ENCODE results near the gene SLC5A6. TPM values are rescaled to one million over a fixed set of nuclear protein-coding genes. Genes with fewer than 3 reads are reported as not detected.
A peak's percentile ranks its signal among the peaks of the same experiment; 100 is the strongest.

The SLC5A6 gene
- polyA plus RNA-seq, 6 donors from 2014 or later, result 15.4 to 55.3 (median 22.4) TPM

DNA sequence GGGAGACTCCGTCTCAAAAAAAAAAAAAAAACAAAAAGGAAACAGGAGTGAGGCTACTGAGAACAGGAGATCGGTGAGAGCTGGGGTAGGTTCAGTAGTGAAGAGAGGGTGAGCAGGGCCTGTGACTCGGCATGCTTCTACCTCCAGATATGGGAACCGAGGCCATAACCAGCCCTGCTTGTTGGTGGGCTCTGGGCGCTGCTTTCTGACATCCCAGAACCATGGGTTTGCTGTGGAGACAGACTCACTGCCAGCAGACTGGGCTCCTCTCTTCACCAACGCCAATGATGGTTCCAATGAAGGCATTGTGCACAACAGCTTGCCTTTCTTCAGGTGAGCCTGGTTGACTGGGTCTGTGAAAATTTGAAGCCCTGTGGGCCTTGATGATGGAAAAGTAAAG is 11.3 kb upstream of the SLC5A6 start:
- Mint-ChIP-seq H3K27ac (no peak overlapping the region), H3K27me3 (no peaks in the 10 kb centered on the region), H3K36me3 (peaks cover 22 to 32% of the 10 kb centered on the region in 2 donors)

DNA sequence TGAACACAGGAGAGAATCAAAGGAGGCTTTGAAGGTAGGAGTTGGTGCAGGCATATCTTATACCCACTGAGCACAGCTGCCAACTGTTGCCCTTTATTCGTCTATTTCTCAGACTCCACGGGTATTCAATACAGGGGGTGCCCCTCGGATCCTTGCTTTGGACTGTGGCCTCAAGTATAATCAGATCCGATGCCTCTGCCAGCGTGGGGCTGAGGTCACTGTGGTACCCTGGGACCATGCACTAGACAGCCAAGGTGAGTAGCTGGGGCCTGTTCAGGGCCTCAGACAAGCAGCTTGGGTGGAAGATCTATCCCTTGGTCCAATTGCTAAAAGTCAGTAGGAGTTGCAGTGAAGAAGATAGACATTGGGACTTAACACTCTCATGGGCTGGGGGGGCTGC is 10.3 kb upstream of the SLC5A6 start:
- peaks cover 15 to 32% of the 10 kb centered on the region in 2 donors for H3K36me3 Mint-ChIP-seq
- no peak overlapping the region for H3K27ac Mint-ChIP-seq
- H3K4me3 Mint-ChIP-seq, result no peak overlapping the region
- no peak for DNase-seq
- no peak for ATAC-seq (ENCODE audit: low read depth in 2 of 2)
- H3K4me1 Mint-ChIP-seq, result peaks cover 16 to 27% (median 20%) of the 10 kb centered on the region in 3 donors
- no peaks in the 10 kb centered on the region for H3K9me3 Mint-ChIP-seq
- no peaks in the 10 kb centered on the region for H3K27me3 Mint-ChIP-seq

More for the DNA sequence above, 11.3 kb upstream of the SLC5A6 start:
- ATAC-seq (ENCODE audit: low read depth in 2 of 2), result no peak
- H3K4me3 Mint-ChIP-seq, result no peak overlapping the region
- DNase-seq, result no peak
- no peaks in the 10 kb centered on the region for H3K9me3 Mint-ChIP-seq
- peaks cover 6 to 17% (median 10%) of the 10 kb centered on the region in 3 donors for H3K4me1 Mint-ChIP-seq

DNA sequence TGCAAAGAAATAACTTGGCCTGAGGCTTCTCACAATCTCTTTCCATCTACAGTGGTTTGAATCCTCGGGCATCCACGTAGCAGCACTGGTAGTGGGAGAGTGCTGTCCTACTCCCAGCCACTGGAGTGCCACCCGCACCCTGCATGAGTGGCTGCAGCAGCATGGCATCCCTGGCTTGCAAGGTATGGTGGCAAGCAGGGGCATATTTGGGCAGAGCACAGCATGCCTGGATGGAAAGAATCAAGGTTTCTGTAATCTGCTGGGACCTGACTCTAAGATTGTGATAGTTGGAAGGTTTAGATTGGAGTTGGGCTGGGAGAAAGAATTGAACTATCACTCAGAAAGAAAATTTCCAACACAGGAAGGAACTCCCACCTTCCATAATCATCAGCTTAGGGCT is 9.1 kb upstream of the SLC5A6 start:
- H3K9me3 Mint-ChIP-seq, result no peaks in the 10 kb centered on the region
- H3K36me3 Mint-ChIP-seq, result peaks cover 10 to 25% of the 10 kb centered on the region in 2 donors
- H3K27me3 Mint-ChIP-seq, result no peaks in the 10 kb centered on the region
- peaks cover 27 to 37% (median 31%) of the 10 kb centered on the region in 3 donors for H3K4me1 Mint-ChIP-seq
- peak overlapping the region in 2 of 8 donors; percentile 37 to 54 for H3K4me3 Mint-ChIP-seq
- DNase-seq (no peak), ATAC-seq (ENCODE audit: low read depth in 2 of 2) (no peak)
- no peak overlapping the region for H3K27ac Mint-ChIP-seq

DNA sequence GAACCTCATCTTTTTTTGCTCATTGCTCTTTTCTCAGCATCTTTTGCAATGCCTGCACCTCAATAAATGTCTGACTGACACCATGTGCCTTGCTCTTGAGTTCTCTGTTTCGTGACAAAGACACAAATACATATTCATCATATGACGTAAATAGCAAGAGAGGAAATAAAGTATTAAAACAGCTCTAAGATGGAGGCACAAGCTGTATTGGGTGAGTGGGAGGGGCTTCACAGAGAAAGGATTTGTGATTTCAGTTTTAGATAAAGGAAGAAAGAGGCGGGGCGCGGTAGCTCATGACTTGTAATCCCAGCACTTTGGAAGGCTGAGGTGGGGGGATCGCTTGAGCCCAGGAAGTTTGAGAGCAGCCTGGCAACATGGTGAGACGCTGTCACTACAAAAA is 8.0 kb upstream of the SLC5A6 start:
- Mint-ChIP-seq H3K36me3 (peaks cover 10 to 22% of the 10 kb centered on the region in 2 donors), H3K4me1 (peaks cover 33 to 37% (median 36%) of the 10 kb centered on the region in 3 donors), H3K4me3 (peak overlapping the region in 1 of 8 donors; percentile 41), H3K9me3 (no peaks in the 10 kb centered on the region), H3K27ac (peak overlapping the region in 1 of 6 donors; percentile 14), H3K27me3 (no peaks in the 10 kb centered on the region)
- ATAC-seq (ENCODE audit: low read depth in 2 of 2), result no peak
- DNase-seq, result no peak

DNA sequence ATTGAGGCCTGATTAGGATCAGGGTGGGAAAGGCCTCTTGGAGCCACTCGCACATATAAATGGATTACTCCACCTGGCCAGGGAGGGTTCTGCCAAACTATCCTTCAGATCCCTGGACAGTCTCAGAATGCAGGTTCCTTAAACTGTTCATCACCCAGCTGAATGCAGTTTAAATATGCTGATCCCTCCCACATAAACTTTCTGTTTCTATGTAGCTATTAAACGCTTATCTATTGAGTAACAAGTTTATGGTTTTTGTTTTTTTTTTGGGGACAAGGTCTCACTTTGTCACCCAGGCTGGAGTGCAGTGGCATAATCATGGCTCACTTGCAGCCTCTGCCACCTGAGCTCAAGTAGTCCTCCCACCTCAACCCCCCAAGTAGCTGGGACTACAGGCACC is 7.0 kb upstream of the SLC5A6 start:
- H3K36me3 Mint-ChIP-seq, result peaks cover 6 to 12% of the 10 kb centered on the region in 2 donors
- no peaks in the 10 kb centered on the region for H3K27me3 Mint-ChIP-seq
- peak overlapping the region in 1 of 6 donors; percentile 34 for H3K27ac Mint-ChIP-seq
- peaks cover 33 to 37% (median 36%) of the 10 kb centered on the region in 3 donors for H3K4me1 Mint-ChIP-seq
- ATAC-seq (ENCODE audit: low read depth in 2 of 2) (no peak), DNase-seq (no peak)
- H3K9me3 Mint-ChIP-seq, result no peaks in the 10 kb centered on the region
- H3K4me3 Mint-ChIP-seq, result peak overlapping the region in 4 of 8 donors; percentile 35 to 96 (median 90)

DNA sequence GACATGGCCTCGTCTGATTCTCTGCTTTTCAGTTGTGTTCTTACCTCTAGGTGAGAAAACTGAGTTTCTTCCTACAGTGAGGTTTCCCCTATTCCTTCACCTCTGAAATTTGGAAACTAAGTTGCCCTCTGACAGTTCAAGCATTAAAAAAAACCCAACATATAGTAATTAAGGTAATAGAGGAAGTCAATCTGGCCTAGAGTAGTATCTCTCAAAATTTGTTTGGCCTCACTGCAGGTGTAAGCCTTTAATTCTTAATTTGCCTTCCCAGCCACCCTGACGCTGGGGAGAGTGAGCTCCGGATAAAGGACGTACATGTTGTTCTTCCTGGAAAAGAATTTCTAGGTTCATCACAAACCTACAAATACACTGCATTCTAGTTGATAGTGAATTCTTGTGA is 6.5 kb upstream of the SLC5A6 start:
- peak overlapping the region in 2 of 6 donors; percentile 34 to 75 for H3K27ac Mint-ChIP-seq
- peaks cover 6 to 10% of the 10 kb centered on the region in 2 donors for H3K36me3 Mint-ChIP-seq
- DNase-seq (no peak), ATAC-seq (ENCODE audit: low read depth in 2 of 2) (no peak)
- no peaks in the 10 kb centered on the region for H3K27me3 Mint-ChIP-seq
- peak overlapping the region in 7 of 8 donors; percentile 35 to 99 (median 96) for H3K4me3 Mint-ChIP-seq
- H3K4me1 Mint-ChIP-seq, result peaks cover 36 to 38% (median 38%) of the 10 kb centered on the region in 3 donors
- H3K9me3 Mint-ChIP-seq, result no peaks in the 10 kb centered on the region

DNA sequence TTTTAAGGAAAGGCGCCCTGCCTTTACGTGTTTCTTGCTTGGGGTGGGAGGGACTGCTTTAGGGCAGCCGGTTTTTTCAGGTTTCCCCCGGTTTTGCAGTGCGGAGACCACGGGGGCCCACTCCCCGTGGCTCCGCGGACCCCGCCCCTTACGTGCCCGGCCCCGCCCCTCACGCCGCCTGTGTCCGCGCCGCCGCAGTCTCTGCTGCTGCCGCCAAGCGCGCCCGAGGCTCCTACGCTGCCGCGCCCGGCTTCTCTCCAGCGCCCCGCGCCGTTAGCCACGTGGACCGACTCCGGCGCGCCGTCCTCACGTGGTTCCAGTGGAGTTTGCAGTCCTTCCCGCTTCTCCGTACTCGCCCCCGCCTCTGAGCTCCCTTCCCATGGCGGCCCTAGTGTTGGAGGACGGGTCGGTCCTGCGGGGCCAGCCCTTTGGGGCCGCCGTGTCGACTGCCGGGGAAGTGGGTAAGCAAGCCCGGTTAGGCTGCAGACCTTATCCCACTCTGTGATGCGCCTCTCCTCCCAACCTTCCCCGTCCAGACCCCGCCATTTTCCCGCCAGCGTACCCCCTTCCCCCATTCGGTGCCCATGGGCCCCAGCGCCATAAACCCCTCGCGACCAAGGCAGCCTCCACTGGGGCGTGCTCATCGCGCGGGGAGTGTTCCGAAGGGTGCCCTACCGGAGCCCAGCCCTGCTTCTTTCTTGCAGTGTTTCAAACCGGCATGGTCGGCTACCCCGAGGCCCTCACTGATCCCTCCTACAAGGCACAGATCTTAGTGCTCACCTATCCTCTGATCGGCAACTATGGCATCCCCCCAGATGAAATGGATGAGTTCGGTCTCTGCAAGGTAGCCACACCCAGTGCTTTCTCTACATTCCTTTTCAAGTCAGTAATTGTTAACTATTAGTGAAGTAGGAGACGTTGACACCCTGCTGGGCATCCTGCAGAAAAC is 5.4 kb upstream of the SLC5A6 start, which contains the start of gene CAD:
Gene CAD (plus strand): TSS at position 197 of the 949 bp plus-strand sequence. CDS start 183 bp downstream, at position 380.
- Mint-ChIP-seq H3K4me3 (peak within 1 kb of the TSS; percentile 90 to 99 (median 97)), H3K27ac (peak within 1 kb of the TSS; percentile 88 to 99 (median 95)), H3K9me3 (no peaks in the 10 kb centered on the region), H3K27me3 (no peaks in the 10 kb centered on the region), H3K36me3 (peaks cover 4 to 6% of the 10 kb centered on the region in 2 donors), H3K4me1 (peaks cover 42 to 46% (median 42%) of the 10 kb centered on the region in 3 donors)
- DNase-seq, result peak; percentile 79
- ATAC-seq (ENCODE audit: low read depth in 2 of 2), result peak; percentile 63 to 69

DNA sequence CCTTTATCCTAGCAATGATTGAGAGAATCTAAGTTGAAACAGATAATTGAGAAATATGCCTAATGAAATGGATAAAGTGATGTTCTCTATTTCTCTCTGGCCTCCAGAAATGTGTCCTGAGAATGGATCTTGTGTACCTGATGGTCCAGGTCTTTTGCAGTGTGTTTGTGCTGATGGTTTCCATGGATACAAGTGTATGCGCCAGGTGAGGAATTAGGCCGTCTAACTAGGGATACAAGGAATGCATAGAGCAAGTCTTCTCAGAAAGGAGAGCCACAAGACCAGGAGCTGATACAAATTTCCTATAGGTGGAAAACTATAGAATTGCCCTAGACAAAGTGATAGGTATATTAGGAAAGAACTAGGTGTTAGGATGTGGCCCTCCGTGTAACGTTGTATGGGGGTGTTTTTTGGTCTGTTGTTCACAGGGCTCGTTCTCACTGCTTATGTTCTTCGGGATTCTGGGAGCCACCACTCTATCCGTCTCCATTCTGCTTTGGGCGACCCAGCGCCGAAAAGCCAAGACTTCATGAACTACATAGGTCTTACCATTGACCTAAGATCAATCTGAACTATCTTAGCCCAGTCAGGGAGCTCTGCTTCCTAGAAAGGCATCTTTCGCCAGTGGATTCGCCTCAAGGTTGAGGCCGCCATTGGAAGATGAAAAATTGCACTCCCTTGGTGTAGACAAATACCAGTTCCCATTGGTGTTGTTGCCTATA is 4.5 kb upstream of the SLC5A6 start:
- Mint-ChIP-seq H3K36me3 (no peaks in the 10 kb centered on the region), H3K4me1 (peaks cover 41 to 47% (median 42%) of the 10 kb centered on the region in 3 donors), H3K27me3 (no peaks in the 10 kb centered on the region), H3K27ac (peak overlapping the region; percentile 77 to 96 (median 94)), H3K9me3 (no peaks in the 10 kb centered on the region), H3K4me3 (peak overlapping the region; percentile 90 to 99 (median 97))
- no peak for DNase-seq
- ATAC-seq (ENCODE audit: low read depth in 2 of 2), result no peak

DNA sequence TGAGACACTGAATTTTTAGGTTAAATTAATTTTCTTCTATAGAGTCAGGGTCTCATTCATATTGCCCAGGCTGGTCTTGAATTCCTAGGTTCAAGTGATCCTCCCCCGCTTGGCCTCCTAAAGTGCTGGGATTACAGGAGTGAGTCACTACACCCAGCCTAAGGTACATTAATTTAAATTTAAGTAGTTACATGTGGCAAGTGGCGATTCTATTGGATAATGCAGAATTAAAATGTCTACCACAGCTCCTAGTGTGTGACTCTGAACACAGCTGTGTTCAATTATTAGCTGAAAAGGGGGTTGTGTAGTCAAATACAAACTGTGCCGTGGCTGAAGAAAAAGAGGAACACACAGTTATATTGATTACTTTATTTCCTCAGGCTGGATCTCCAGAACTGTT is 2.9 kb upstream of the SLC5A6 start:
- H3K4me3 Mint-ChIP-seq, result peak overlapping the region in 2 of 8 donors; percentile 63 to 91

DNA sequence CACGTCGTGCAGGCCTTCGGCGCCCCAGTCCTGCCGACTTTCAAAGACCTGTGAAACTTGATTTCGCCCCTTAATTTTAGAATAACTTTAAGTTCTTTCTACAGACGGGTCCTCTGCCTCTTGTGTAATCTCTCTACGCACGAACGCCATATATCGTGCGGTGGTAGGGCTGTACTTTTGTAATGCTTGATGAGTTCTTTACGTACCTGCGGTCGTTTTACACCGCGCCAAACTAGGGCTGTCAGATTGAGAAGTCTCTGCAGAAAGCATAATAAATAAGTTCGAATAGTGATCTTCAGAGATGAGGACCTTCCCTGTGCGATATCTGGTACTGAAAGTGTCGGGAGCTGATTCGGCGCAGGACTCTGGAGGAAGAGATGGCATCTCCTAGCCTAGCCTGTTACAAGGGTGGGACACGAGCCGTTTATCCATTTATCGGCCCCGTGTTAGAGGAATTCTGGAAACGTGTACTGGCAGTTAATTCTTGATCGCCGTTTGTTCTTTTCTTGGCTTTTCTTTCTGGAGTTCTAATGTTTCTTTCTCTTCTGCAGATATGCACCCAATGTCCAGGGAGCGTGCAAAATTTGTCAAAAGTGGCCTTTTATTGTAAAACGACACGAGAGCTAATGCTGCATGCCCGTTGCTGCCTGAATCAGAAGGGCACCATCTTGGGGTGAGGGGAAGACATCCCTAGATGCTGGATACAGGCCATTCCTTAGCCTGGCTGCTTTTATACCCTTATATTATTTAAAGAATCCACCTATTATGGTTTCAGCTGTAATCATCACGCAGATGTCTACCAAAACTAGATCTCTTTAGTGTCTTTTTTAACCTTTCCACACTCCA is 781 bp upstream of the SLC5A6 start:
- Mint-ChIP-seq H3K9me3 (no peaks in the 10 kb centered on the region), H3K4me1 (peaks cover 42 to 50% (median 45%) of the 10 kb centered on the region in 3 donors), H3K27ac (peak overlapping the region; percentile 99 to 100 (median 100)), H3K36me3 (no peaks in the 10 kb centered on the region), H3K4me3 (peak overlapping the region; percentile 91 to 100 (median 100)), H3K27me3 (no peaks in the 10 kb centered on the region)
- peak; percentile 76 for DNase-seq
- ATAC-seq (ENCODE audit: low read depth in 2 of 2), result peak; percentile 65 to 70

More for the DNA sequence above, 2.9 kb upstream of the SLC5A6 start:
- DNase-seq (no peak), ATAC-seq (ENCODE audit: low read depth in 2 of 2) (no peak)
- no peaks in the 10 kb centered on the region for H3K36me3 Mint-ChIP-seq
- no peaks in the 10 kb centered on the region for H3K27me3 Mint-ChIP-seq
- peaks cover 44 to 55% (median 47%) of the 10 kb centered on the region in 3 donors for H3K4me1 Mint-ChIP-seq
- no peaks in the 10 kb centered on the region for H3K9me3 Mint-ChIP-seq
- H3K27ac Mint-ChIP-seq, result peak overlapping the region in 1 of 6 donors; percentile 11

DNA sequence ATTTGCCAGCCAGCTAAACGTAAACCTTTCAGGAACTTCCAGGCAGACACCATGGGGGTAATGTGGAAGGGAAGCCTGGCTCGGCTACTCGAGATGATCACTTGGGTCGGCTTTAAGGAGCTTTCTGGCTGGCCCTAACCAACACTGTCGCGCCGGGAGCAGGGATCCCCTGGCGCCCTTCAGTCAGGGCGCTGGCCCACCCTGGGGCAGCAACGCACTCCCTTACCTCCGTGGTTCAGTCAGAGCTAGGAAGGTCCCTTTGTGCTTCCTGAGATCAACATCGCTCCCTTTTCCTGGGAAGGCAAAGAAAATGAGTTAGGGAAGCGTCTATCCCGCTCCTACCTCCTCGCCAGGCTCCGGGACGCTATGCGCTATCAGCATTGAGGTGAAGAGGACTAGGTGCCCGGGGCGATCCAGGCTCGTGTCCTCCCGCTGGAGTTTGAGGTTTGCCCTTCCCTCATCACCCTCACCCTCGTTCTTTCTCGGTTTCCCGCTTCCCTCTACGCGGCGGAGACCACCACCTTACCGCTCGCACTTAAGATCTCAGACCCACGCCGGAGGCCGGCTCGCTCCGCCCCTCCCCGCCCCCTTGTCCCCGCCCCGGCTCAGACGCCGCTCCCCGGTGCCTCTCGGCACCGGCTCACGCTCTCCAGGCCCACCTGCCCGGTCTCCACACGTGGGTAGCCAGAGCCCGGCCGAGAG is 676 bp downstream of the SLC5A6 start:
- no peak for DNase-seq
- peaks cover 0 to 9% of the 10 kb centered on the region in 2 donors for H3K36me3 Mint-ChIP-seq
- H3K27ac Mint-ChIP-seq, result peak overlapping the region; percentile 74 to 99 (median 94)
- H3K27me3 Mint-ChIP-seq, result no peaks in the 10 kb centered on the region
- no peaks in the 10 kb centered on the region for H3K9me3 Mint-ChIP-seq
- no peak for ATAC-seq (ENCODE audit: low read depth in 2 of 2)
- H3K4me1 Mint-ChIP-seq, result peaks cover 32 to 36% (median 35%) of the 10 kb centered on the region in 3 donors
- peak overlapping the region; percentile 87 to 100 (median 94) for H3K4me3 Mint-ChIP-seq

All from naive B cell (primary cell).